NCI-H82 treated with DMSO at 0.1 percent for 48 hours (cell line): Measurements from ENCODE around the gene NPAS3.

ENCODE experiments used
- DNase-seq: peaks from one replicate; lab custom pipeline; 2025; ENCODE audit not compliant: unreplicated experiment; lab: John Stamatoyannopoulos, UW

The NPAS3 gene

GRCh38 chr14:33733721-33734120 lies 795.0 kb downstream of the NPAS3 start:
- no peak for DNase-seq

- DNase-seq = no peak
Observed at GRCh38 chr14:33734387-33734786, 795.7 kb downstream of the NPAS3 start.

GRCh38 chr14:33736299-33736825 lies 797.7 kb downstream of the NPAS3 start:
- DNase-seq = no peak

GRCh38 chr14:33736979-33737378 lies 798.3 kb downstream of the NPAS3 start:
- no peak for DNase-seq

GRCh38 chr14:33737446-33737845 lies 798.8 kb downstream of the NPAS3 start:
- no peak for DNase-seq

- DNase-seq = no peak
Observed at GRCh38 chr14:33738029-33738428, 799.4 kb downstream of the NPAS3 start.

GRCh38 chr14:33738491-33738890 lies 799.8 kb downstream of the NPAS3 start:
- no peak for DNase-seq

GRCh38 chr14:33740531-33740930 lies 801.9 kb downstream of the NPAS3 start:
- no peak for DNase-seq

- no peak for DNase-seq
Observed at GRCh38 chr14:33742166-33742565, 803.5 kb downstream of the NPAS3 start.

- DNase-seq = no peak
Observed at GRCh38 chr14:33745163-33745562, 806.5 kb downstream of the NPAS3 start.

GRCh38 chr14:33747749-33748148 lies 809.1 kb downstream of the NPAS3 start:
- no peak for DNase-seq

- no peak for DNase-seq
Observed at GRCh38 chr14:33754261-33754660, 815.6 kb downstream of the NPAS3 start.

- DNase-seq = no peak
Observed at GRCh38 chr14:33755358-33755757, 816.7 kb downstream of the NPAS3 start.

GRCh38 chr14:33756833-33757232 lies 818.2 kb downstream of the NPAS3 start:
- DNase-seq = no peak

GRCh38 chr14:33758547-33758946 lies 819.9 kb downstream of the NPAS3 start:
- DNase-seq = no peak

- DNase-seq = no peak
Observed at GRCh38 chr14:33762161-33762851, 823.6 kb downstream of the NPAS3 start.

GRCh38 chr14:33764876-33765650 lies 826.4 kb downstream of the NPAS3 start:
- DNase-seq = peak; percentile 65

GRCh38 chr14:33767586-33768457 lies 829.1 kb downstream of the NPAS3 start:
- DNase-seq = no peak

- no peak for DNase-seq
Observed at GRCh38 chr14:33768458-33768830, 829.8 kb downstream of the NPAS3 start.

- peak; percentile 14 for DNase-seq
Observed at GRCh38 chr14:33773205-33774030, 834.7 kb downstream of the NPAS3 start.
